ENCODE measurements around the gene IQGAP2. TPM values are rescaled to one million over a fixed set of nuclear protein-coding genes. Genes with fewer than 3 reads are reported as not detected.

The IQGAP2 gene
- total RNA-seq, 1 donor from 2014 or later, result 14.2 TPM

DNA sequence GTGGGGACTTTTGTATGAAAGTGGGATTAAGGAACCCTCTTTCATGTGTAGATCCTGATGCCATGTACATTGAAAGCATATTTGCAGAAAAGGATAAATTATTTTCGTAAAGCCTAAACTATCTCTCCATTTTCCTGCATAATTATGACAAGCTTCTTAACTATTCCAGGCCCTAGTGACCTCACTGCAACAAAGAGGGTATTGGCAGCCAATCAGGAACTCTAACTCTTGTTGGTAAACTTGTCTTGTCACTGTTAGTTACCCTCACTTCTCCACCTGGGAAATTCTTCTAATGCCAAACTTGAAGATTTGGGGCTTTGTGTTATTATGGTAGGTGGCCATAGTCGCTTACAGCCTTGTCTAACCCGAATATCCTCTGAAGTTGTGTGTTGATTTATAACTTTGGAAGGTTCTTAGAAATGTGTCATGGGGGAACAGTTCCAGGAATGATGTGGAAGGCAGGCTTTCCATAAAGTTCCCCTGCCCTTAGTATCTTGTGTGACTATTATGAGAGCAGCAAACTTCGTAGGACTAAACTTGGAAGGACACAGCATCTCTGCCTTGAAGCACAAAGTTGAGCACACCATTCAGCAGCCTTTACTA, 52.5 kb downstream of the IQGAP2 start:
- Mint-ChIP-seq H3K36me3 (ENCODE audit: low read depth) (no peaks in the 10 kb centered on the region), H3K27me3 (ENCODE audit: low read depth) (no peaks in the 10 kb centered on the region), H3K4me3 (no peak overlapping the region), H3K27ac (ENCODE audit: unreplicated experiment) (peak overlapping the region; percentile 25), H3K4me1 (peaks cover 12% of the 10 kb centered on the region), H3K9me3 (no peaks in the 10 kb centered on the region)
- TF ChIP-seq, protein P1, sequence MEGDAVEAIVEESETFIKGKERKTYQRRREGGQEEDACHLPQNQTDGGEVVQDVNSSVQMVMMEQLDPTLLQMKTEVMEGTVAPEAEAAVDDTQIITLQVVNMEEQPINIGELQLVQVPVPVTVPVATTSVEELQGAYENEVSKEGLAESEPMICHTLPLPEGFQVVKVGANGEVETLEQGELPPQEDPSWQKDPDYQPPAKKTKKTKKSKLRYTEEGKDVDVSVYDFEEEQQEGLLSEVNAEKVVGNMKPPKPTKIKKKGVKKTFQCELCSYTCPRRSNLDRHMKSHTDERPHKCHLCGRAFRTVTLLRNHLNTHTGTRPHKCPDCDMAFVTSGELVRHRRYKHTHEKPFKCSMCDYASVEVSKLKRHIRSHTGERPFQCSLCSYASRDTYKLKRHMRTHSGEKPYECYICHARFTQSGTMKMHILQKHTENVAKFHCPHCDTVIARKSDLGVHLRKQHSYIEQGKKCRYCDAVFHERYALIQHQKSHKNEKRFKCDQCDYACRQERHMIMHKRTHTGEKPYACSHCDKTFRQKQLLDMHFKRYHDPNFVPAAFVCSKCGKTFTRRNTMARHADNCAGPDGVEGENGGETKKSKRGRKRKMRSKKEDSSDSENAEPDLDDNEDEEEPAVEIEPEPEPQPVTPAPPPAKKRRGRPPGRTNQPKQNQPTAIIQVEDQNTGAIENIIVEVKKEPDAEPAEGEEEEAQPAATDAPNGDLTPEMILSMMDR (conservative IDR thresholded peaks at IDR 0.05), result no peak
- DNase-seq (ENCODE audit: low read depth, low spot score), result no peak

- Mint-ChIP-seq H3K27ac (ENCODE audit: unreplicated experiment) (no peak overlapping the region), H3K4me3 (no peak overlapping the region)
- TF ChIP-seq, protein P1 (conservative IDR thresholded peaks at IDR 0.05), result no peak
Measured at GRCh38 chr5:76456258-76456657, 53.2 kb downstream of the IQGAP2 start.

GRCh38 chr5:76457674-76458485, 54.8 kb downstream of the IQGAP2 start:
- Mint-ChIP-seq H3K4me1 (peaks cover 12% of the 10 kb centered on the region), H3K9me3 (no peaks in the 10 kb centered on the region), H3K27me3 (ENCODE audit: low read depth) (no peaks in the 10 kb centered on the region), H3K27ac (ENCODE audit: unreplicated experiment) (no peak overlapping the region), H3K4me3 (no peak overlapping the region), H3K36me3 (ENCODE audit: low read depth) (peaks cover 2% of the 10 kb centered on the region)
- TF ChIP-seq, protein P1 (conservative IDR thresholded peaks at IDR 0.05), result no peak
- no peak for DNase-seq (ENCODE audit: low read depth, low spot score)

More at GRCh38 chr5:76456258-76456657, 53.2 kb downstream of the IQGAP2 start:
- Mint-ChIP-seq H3K36me3 (ENCODE audit: low read depth) (no peaks in the 10 kb centered on the region), H3K27me3 (ENCODE audit: low read depth) (no peaks in the 10 kb centered on the region), H3K4me1 (peaks cover 12% of the 10 kb centered on the region), H3K9me3 (no peaks in the 10 kb centered on the region)
- no peak for DNase-seq (ENCODE audit: low read depth, low spot score)

GRCh38 chr5:76458486-76458830, 55.4 kb downstream of the IQGAP2 start:
- H3K9me3 Mint-ChIP-seq, result no peaks in the 10 kb centered on the region
- DNase-seq (ENCODE audit: low read depth, low spot score), result no peak
- H3K4me3 Mint-ChIP-seq, result no peak overlapping the region
- H3K4me1 Mint-ChIP-seq, result peaks cover 12% of the 10 kb centered on the region
- no peaks in the 10 kb centered on the region for H3K27me3 Mint-ChIP-seq (ENCODE audit: low read depth)
- TF ChIP-seq, protein P1 (conservative IDR thresholded peaks at IDR 0.05), result no peak
- no peak overlapping the region for H3K27ac Mint-ChIP-seq (ENCODE audit: unreplicated experiment)
- H3K36me3 Mint-ChIP-seq (ENCODE audit: low read depth), result peaks cover 2% of the 10 kb centered on the region

- no peak overlapping the region for H3K4me3 Mint-ChIP-seq
- H3K27me3 Mint-ChIP-seq (ENCODE audit: low read depth), result no peaks in the 10 kb centered on the region
- H3K27ac Mint-ChIP-seq (ENCODE audit: unreplicated experiment), result no peak overlapping the region
- no peak for DNase-seq (ENCODE audit: low read depth, low spot score)
- H3K9me3 Mint-ChIP-seq, result no peaks in the 10 kb centered on the region
- peaks cover 12% of the 10 kb centered on the region for H3K4me1 Mint-ChIP-seq
- TF ChIP-seq, protein P1 (conservative IDR thresholded peaks at IDR 0.05), result no peak
- H3K36me3 Mint-ChIP-seq (ENCODE audit: low read depth), result peaks cover 4% of the 10 kb centered on the region
Measured at GRCh38 chr5:76460104-76460503, 57.0 kb downstream of the IQGAP2 start.

Data from neural crest cell (in vitro differentiated cells).